GM19025 (cell line): ENCODE data around the gene NPM1.

Experiments used
- ATAC-seq: cut with Tn5 transposase; IDR thresholded peaks from one replicate; pipeline ENCODE4 v1.9.1; 2021; ENCODE audit warnings: mild to moderate bottlenecking, low read depth, moderate library complexity; ENCODE audit not compliant: unreplicated experiment

Gene NPM1

GRCh38 chr5:171445644-171446516 lies 58.2 kb downstream of the NPM1 start:
- no peak for ATAC-seq

- ATAC-seq: no peak
Measured at GRCh38 chr5:171447226-171447625, 59.6 kb downstream of the NPM1 start.

- ATAC-seq: no peak
Measured at GRCh38 chr5:171449426-171449825, 61.8 kb downstream of the NPM1 start.

GRCh38 chr5:171450423-171451331 lies 63.0 kb downstream of the NPM1 start:
- ATAC-seq: no peak

- no peak for ATAC-seq
Measured at GRCh38 chr5:171451421-171451820, 63.8 kb downstream of the NPM1 start.

- no peak for ATAC-seq
Measured at GRCh38 chr5:171453056-171453725, 65.5 kb downstream of the NPM1 start.

- ATAC-seq: no peak
Measured at GRCh38 chr5:171453988-171454387, 66.3 kb downstream of the NPM1 start.

GRCh38 chr5:171454549-171454948 lies 66.9 kb downstream of the NPM1 start:
- no peak for ATAC-seq

- ATAC-seq: no peak
Measured at GRCh38 chr5:171455522-171455921, 67.9 kb downstream of the NPM1 start.

GRCh38 chr5:171457208-171457981 lies 69.7 kb downstream of the NPM1 start:
- no peak for ATAC-seq

GRCh38 chr5:171459839-171460238 lies 72.2 kb downstream of the NPM1 start:
- ATAC-seq: no peak
